Gastrocnemius medialis (tissue), 4 donors: ENCODE measurements around the gene LHFPL2.

Experiments used
- CTCF ChIP-seq, 5 experiments: fragments of 450-650 bp in 3 of 5; fragments of 200-600 bp in 2 of 5; sonication (generic) in 2 of 5; IDR thresholded peaks in 4 of 5; conservative IDR thresholded peaks in 1 of 5; 1 replicate in 4 of 5; 2 replicates in 1 of 5; pipeline ENCODE4 v1.5.1; 2016 to 2019; ENCODE audit warnings: antibody characterized with exemption in 5 of 5, mild to moderate bottlenecking in 3 of 5, moderate library complexity in 3 of 5
- POLR2A ChIP-seq, 2 donors: fragments of 450-650 bp; IDR thresholded peaks; one replicate each; pipeline ENCODE4 v1.6.1; 2017; ENCODE audit warnings: antibody characterized with exemption in 2 of 2, mild to moderate bottlenecking in 2 of 2, moderate library complexity in 2 of 2

- TF ChIP-seq CTCF (IDR thresholded peaks at IDR 0.05 in 4 of 5, conservative IDR thresholded peaks at IDR 0.05 in 1 of 5) (no peak), POLR2A (IDR thresholded peaks at IDR 0.05) (no peak)
Measured at GRCh38 chr5:78660401-78660800, 11.8 kb upstream of the LHFPL2 start.
